Liver (tissue), 9 donors: ENCODE results near the gene OR51B4. TPM values are rescaled to one million over a fixed set of nuclear protein-coding genes. Genes with fewer than 3 reads are reported as not detected.

Source experiments
- DNase-seq: peaks from one replicate; pipeline ENCODE4 v3.0.0-alpha.2; 2017; ENCODE audit warnings: low spot score
- H3K27ac ChIP-seq, 2 donors: one replicate each; pipeline ENCODE4 v1.7.0; 2013; ENCODE audit warnings: inconsistent platforms in 2 of 2, low read length in 2 of 2, control low read depth in 1 of 2, low read depth in 1 of 2, mild to moderate bottlenecking in 1 of 2
- H3K27me3 ChIP-seq, 4 donors: one replicate each; pipeline versions ENCODE4 v1.6.1 to v1.7.0; 2013; ENCODE audit warnings: low read length in 3 of 4, inconsistent platforms in 1 of 4, mild to moderate bottlenecking in 1 of 4, moderate library complexity in 1 of 4; ENCODE audit not compliant: control insufficient read depth in 4 of 4, insufficient read depth in 4 of 4
- H3K36me3 ChIP-seq, 4 donors: one replicate each; pipeline versions ENCODE4 v1.6.1 to v1.7.0; 2013; ENCODE audit warnings: low read length in 3 of 4, mild to moderate bottlenecking in 3 of 4, low read depth in 1 of 4, moderate library complexity in 1 of 4; ENCODE audit not compliant: control insufficient read depth in 4 of 4, insufficient read depth in 3 of 4
- H3K4me1 ChIP-seq, 4 donors: one replicate each; pipeline versions ENCODE4 v1.6.1 to v1.7.0; 2013; ENCODE audit warnings: low read length in 3 of 4, mild to moderate bottlenecking in 3 of 4, moderate library complexity in 1 of 4; ENCODE audit not compliant: control insufficient read depth in 4 of 4, insufficient read depth in 4 of 4
- H3K4me3 ChIP-seq, 3 donors: one replicate each; pipeline versions ENCODE4 v1.6.1 to v1.7.0; 2013; ENCODE audit warnings: low read length in 3 of 3, control low read depth in 1 of 3, low read depth in 1 of 3, mild to moderate bottlenecking in 1 of 3
- H3K9ac ChIP-seq, 2 donors: one replicate each; pipeline ENCODE4 v1.7.0; 2013; ENCODE audit warnings: low read length in 2 of 2, mild to moderate bottlenecking in 2 of 2, moderate library complexity in 2 of 2, control low read depth in 1 of 2, low read depth in 1 of 2
- H3K9me3 ChIP-seq, 4 donors: one replicate each; pipeline versions ENCODE4 v1.6.1 to v1.7.0; 2013; ENCODE audit warnings: low read length in 3 of 4; ENCODE audit not compliant: control insufficient read depth in 4 of 4
- FOXA1 ChIP-seq: IDR thresholded peaks from 2 replicates; pipeline ENCODE4 v1.6.1; 2016; ENCODE audit warnings: antibody characterized with exemption
- FOXA2 ChIP-seq: IDR thresholded peaks from 2 replicates; pipeline ENCODE4 v1.6.1; 2016; ENCODE audit warnings: antibody characterized with exemption
- GABPA ChIP-seq, 2 donors: IDR thresholded peaks in 1 of 2; conservative IDR thresholded peaks in 1 of 2; 2 replicates each; pipeline ENCODE4 v1.6.1; 2016; ENCODE audit warnings: antibody characterized with exemption in 2 of 2, mild to moderate bottlenecking in 1 of 2, moderate library complexity in 1 of 2
- HNF4A ChIP-seq, 2 donors: conservative IDR thresholded peaks; 2 replicates each; pipeline ENCODE4 v1.6.1; 2016; ENCODE audit warnings: antibody characterized with exemption in 2 of 2, mild to moderate bottlenecking in 2 of 2
- HNF4G ChIP-seq: IDR thresholded peaks from 2 replicates; pipeline ENCODE4 v1.6.1; 2016; ENCODE audit warnings: antibody characterized with exemption
- JUND ChIP-seq, 2 donors: IDR thresholded peaks; 2 replicates each; pipeline ENCODE4 v1.6.1; 2016; ENCODE audit warnings: antibody characterized with exemption in 2 of 2
- NR2F2 ChIP-seq: IDR thresholded peaks from 2 replicates; pipeline ENCODE4 v1.6.1; 2016; ENCODE audit warnings: antibody characterized with exemption
- RAD21 ChIP-seq, 2 donors: IDR thresholded peaks; 2 replicates each; pipeline ENCODE4 v1.6.1; 2016; ENCODE audit warnings: antibody characterized with exemption in 2 of 2, mild to moderate bottlenecking in 2 of 2
- TAF1 ChIP-seq: conservative IDR thresholded peaks from 2 replicates; pipeline ENCODE4 v1.6.1; 2016; ENCODE audit warnings: antibody characterized with exemption, mild to moderate bottlenecking
- WGBS: extraction: QIAGEN DNeasy Blood & Tissue Kit; methylation state at CpG from one replicate; pipeline ENCODE4 v1.1.7; 2013; 5-methylcytosine and 5-hydroxymethylcytosine counted together
- polyA plus RNA-seq, 2 donors: library from polyadenylated mRNA; stranded (reverse) in 1 of 2; unstranded in 1 of 2; fragments of 200-250 nt in 1 of 2; fragments of >200 nt in 1 of 2; fragmentation: Nextera tagmentation in 1 of 2; extraction: Ambion mirVana in 1 of 2; gene quantifications; one replicate each; pipeline versions ENCODE4 v1.2.1 to v1.2.3, GENCODE V29; 2013 to 2015
- total RNA-seq, 2 donors: library from RNA; depleted of rRNA; stranded (reverse); fragments of >200 nt; gene quantifications; one replicate each; pipeline ENCODE4 v1.2.3, GENCODE V29; 2014
- TF ChIP-seq, protein P1 (sequence below): fragments of 150-350 bp; IDR thresholded peaks from 2 replicates; pipeline ENCODE4 v1.5.1; 2017; ENCODE audit warnings: improper control_type of control experiment, low read depth, low read length; ENCODE audit not compliant: missing input control
- TF ChIP-seq, protein P2 (sequence below): IDR thresholded peaks from 2 replicates; pipeline ENCODE4 v1.6.1; 2016; ENCODE audit warnings: antibody characterized with exemption, mild to moderate bottlenecking
- TF ChIP-seq, protein P3 (sequence below): IDR thresholded peaks from 2 replicates; pipeline ENCODE4 v1.6.1; 2016; ENCODE audit warnings: antibody characterized with exemption
- TF ChIP-seq, protein P4 (sequence below): IDR thresholded peaks from 2 replicates; pipeline ENCODE4 v1.6.1; 2016; ENCODE audit warnings: antibody characterized with exemption
- donor health status: healthy.
- donor health status: healthy.
- donor health status: healthy.
- donor health status: healthy.
- donor health status: healthy.

The OR51B4 gene
- total and polyA plus RNA-seq, 4 donors = not detected

DNA sequence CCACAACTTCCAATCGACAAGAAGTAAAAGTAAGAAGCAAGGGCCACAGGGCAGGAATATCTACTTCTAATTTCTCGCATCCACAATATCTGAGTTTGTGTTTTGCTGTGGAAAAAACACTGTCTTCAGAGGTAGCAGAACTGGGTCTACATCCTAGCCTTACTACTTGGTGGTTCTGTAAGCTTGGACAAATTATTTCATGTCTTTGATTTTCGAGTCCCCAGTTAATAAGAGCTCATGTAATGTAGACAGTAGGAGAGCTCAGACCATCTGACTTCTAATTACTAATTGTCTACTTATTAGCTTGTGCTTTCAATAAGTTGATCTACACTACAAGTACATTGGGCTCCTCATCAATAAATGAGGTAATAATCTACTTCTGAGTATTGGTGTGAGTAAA is 18.7 kb downstream of the OR51B4 start:
- no peak overlapping the region for H3K9ac ChIP-seq
- H3K36me3 ChIP-seq = no peaks in the 10 kb centered on the region
- no peak overlapping the region for H3K4me3 ChIP-seq
- H3K27me3 ChIP-seq = no peaks in the 10 kb centered on the region
- DNase-seq = no peak
- H3K9me3 ChIP-seq = no peaks in the 10 kb centered on the region
- 78% methylated on average over 3 of the region's 3 CpGs for WGBS
- no peaks in the 10 kb centered on the region for H3K4me1 ChIP-seq
- TF ChIP-seq FOXA2 (no peak), NR2F2 (no peak), GABPA (IDR thresholded peaks at IDR 0.05 in 1 of 2, conservative IDR thresholded peaks at IDR 0.05 in 1 of 2) (no peak), HNF4A (conservative IDR thresholded peaks at IDR 0.05) (no peak), HNF4G (no peak), TAF1 (no peak), FOXA1 (no peak)
- TF ChIP-seq, protein P1, sequence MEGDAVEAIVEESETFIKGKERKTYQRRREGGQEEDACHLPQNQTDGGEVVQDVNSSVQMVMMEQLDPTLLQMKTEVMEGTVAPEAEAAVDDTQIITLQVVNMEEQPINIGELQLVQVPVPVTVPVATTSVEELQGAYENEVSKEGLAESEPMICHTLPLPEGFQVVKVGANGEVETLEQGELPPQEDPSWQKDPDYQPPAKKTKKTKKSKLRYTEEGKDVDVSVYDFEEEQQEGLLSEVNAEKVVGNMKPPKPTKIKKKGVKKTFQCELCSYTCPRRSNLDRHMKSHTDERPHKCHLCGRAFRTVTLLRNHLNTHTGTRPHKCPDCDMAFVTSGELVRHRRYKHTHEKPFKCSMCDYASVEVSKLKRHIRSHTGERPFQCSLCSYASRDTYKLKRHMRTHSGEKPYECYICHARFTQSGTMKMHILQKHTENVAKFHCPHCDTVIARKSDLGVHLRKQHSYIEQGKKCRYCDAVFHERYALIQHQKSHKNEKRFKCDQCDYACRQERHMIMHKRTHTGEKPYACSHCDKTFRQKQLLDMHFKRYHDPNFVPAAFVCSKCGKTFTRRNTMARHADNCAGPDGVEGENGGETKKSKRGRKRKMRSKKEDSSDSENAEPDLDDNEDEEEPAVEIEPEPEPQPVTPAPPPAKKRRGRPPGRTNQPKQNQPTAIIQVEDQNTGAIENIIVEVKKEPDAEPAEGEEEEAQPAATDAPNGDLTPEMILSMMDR = no peak
- TF ChIP-seq, protein P2, sequence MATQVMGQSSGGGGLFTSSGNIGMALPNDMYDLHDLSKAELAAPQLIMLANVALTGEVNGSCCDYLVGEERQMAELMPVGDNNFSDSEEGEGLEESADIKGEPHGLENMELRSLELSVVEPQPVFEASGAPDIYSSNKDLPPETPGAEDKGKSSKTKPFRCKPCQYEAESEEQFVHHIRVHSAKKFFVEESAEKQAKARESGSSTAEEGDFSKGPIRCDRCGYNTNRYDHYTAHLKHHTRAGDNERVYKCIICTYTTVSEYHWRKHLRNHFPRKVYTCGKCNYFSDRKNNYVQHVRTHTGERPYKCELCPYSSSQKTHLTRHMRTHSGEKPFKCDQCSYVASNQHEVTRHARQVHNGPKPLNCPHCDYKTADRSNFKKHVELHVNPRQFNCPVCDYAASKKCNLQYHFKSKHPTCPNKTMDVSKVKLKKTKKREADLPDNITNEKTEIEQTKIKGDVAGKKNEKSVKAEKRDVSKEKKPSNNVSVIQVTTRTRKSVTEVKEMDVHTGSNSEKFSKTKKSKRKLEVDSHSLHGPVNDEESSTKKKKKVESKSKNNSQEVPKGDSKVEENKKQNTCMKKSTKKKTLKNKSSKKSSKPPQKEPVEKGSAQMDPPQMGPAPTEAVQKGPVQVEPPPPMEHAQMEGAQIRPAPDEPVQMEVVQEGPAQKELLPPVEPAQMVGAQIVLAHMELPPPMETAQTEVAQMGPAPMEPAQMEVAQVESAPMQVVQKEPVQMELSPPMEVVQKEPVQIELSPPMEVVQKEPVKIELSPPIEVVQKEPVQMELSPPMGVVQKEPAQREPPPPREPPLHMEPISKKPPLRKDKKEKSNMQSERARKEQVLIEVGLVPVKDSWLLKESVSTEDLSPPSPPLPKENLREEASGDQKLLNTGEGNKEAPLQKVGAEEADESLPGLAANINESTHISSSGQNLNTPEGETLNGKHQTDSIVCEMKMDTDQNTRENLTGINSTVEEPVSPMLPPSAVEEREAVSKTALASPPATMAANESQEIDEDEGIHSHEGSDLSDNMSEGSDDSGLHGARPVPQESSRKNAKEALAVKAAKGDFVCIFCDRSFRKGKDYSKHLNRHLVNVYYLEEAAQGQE = no peak
- TF ChIP-seq, protein P3, sequence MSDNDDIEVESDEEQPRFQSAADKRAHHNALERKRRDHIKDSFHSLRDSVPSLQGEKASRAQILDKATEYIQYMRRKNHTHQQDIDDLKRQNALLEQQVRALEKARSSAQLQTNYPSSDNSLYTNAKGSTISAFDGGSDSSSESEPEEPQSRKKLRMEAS = no peak
- TF ChIP-seq, protein P4, sequence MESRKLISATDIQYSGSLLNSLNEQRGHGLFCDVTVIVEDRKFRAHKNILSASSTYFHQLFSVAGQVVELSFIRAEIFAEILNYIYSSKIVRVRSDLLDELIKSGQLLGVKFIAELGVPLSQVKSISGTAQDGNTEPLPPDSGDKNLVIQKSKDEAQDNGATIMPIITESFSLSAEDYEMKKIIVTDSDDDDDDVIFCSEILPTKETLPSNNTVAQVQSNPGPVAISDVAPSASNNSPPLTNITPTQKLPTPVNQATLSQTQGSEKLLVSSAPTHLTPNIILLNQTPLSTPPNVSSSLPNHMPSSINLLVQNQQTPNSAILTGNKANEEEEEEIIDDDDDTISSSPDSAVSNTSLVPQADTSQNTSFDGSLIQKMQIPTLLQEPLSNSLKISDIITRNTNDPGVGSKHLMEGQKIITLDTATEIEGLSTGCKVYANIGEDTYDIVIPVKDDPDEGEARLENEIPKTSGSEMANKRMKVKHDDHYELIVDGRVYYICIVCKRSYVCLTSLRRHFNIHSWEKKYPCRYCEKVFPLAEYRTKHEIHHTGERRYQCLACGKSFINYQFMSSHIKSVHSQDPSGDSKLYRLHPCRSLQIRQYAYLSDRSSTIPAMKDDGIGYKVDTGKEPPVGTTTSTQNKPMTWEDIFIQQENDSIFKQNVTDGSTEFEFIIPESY = no peak
- no peak overlapping the region for H3K27ac ChIP-seq

DNA sequence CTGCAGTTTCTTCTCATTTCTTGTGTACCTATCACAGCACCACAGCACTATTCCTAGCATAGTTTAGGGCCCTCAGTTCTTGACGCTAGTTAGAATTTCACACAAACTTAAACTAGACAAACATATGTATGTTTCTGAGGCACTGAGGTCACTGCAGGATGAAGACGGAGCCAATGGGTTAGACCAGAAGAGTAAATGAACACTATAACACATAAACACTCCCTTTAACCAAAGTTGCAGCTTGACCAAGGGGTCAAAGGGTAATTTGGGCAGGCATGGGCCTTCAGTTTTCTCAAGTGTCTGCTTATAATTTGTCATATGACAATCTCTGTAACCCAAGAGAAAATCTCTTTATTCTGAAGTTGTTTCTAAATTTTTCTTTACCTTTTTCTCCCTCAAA is 19.1 kb downstream of the OR51B4 start:
- TF ChIP-seq GABPA (IDR thresholded peaks at IDR 0.05 in 1 of 2, conservative IDR thresholded peaks at IDR 0.05 in 1 of 2) (no peak), JUND (IDR thresholded peaks at IDR 0.05) (no peak), TAF1 (no peak), NR2F2 (no peak), RAD21 (IDR thresholded peaks at IDR 0.05) (no peak), HNF4A (conservative IDR thresholded peaks at IDR 0.05) (no peak)
- 81% methylated on average over 2 of the region's 2 CpGs for whole genome bisulfite sequencing

More for the DNA sequence above, 19.1 kb downstream of the OR51B4 start:
- Histone ChIP-seq H3K36me3 (no peaks in the 10 kb centered on the region), H3K9me3 (no peaks in the 10 kb centered on the region), H3K27ac (no peak overlapping the region), H3K27me3 (no peaks in the 10 kb centered on the region), H3K9ac (no peak overlapping the region), H3K4me1 (no peaks in the 10 kb centered on the region), H3K4me3 (no peak overlapping the region)
- no peak for DNase-seq
